Caco-2 (cell line): ENCODE measurements around the gene RXFP1. TPM values are rescaled to one million over a fixed set of nuclear protein-coding genes. Genes with fewer than 3 reads are reported as not detected.

Source experiments
- BruUV-seq: library from RNA; stranded (reverse); fragments of 400-500 nt; replicated peaks from 2 replicates; lab custom pipeline; 2021; lab: Mats Ljungman, UMichigan
- CTCF ChIA-PET: fragments of 300-600 bp; sonication (Branson Sonifier 250); formaldehyde crosslinking; loops from one replicate; lab custom pipeline; 2022; ENCODE audit warnings: antibody characterized with exemption; lab: Charles Lee
- POLR2A ChIA-PET: fragments of 300-600 bp; sonication (Branson Sonifier 250); formaldehyde crosslinking; loops from one replicate; lab custom pipeline; 2022; ENCODE audit warnings: antibody characterized with exemption; lab: Charles Lee
- DNase-seq, 2 experiments: peaks; one replicate each; pipeline versions ENCODE4 v3.0.0 to v3.0.0-alpha.2; 2020 to 2022
- H3K27me3 ChIP-seq: replicated peaks from 2 replicates; pipeline ENCODE4 v1.6.0; 2011; ENCODE audit warnings: low read length; ENCODE audit not compliant: control insufficient read depth, insufficient read depth
- H3K36me3 ChIP-seq: 2 replicates; pipeline ENCODE4 v1.5.1; 2011; ENCODE audit warnings: low read length; ENCODE audit not compliant: control insufficient read depth, insufficient read depth
- H3K4me1 ChIP-seq: fragments of 250-450 bp; sonication (Bioruptor Pico); 2 replicates; pipeline ENCODE4 v1.5.1; 2020; ENCODE audit warnings: mild to moderate bottlenecking
- H3K4me3 ChIP-seq: 2 replicates; pipeline ENCODE4 v1.5.1; 2011; ENCODE audit warnings: low read depth, mild to moderate bottlenecking, control low read depth, low read length
- H3K9me3 ChIP-seq: fragments of 250-450 bp; sonication (Bioruptor Pico); 2 replicates; pipeline ENCODE4 v1.5.1; 2020; ENCODE audit warnings: mild to moderate bottlenecking, moderate library complexity
- H3K27ac Mint-ChIP-seq: one replicate; pipeline ENCODE4 v1.8.0; 2022; ENCODE audit warnings: mixed read lengths; ENCODE audit not compliant: unreplicated experiment
- H3K27me3 Mint-ChIP-seq: one replicate; pipeline ENCODE4 v1.8.0; 2022; ENCODE audit warnings: mixed read lengths; ENCODE audit not compliant: insufficient read depth, unreplicated experiment
- H3K36me3 Mint-ChIP-seq: one replicate; pipeline ENCODE4 v1.8.0; 2022; ENCODE audit warnings: mild to moderate bottlenecking, mixed read lengths; ENCODE audit not compliant: insufficient read depth, unreplicated experiment
- H3K4me1 Mint-ChIP-seq: one replicate; pipeline ENCODE4 v1.8.0; 2022; ENCODE audit warnings: low read depth, mixed read lengths; ENCODE audit not compliant: unreplicated experiment
- H3K4me3 Mint-ChIP-seq: one replicate; pipeline ENCODE4 v1.8.0; 2022; ENCODE audit warnings: mild to moderate bottlenecking, moderate library complexity, mixed read lengths; ENCODE audit not compliant: unreplicated experiment
- H3K9me3 Mint-ChIP-seq: one replicate; pipeline ENCODE4 v1.8.0; 2022; ENCODE audit warnings: mixed read lengths; ENCODE audit not compliant: unreplicated experiment
- CTCF ChIP-seq, 2 experiments: fragments of 200-600 bp in 1 of 2; IDR thresholded peaks; 1 replicate in 1 of 2; 2 replicates in 1 of 2; pipeline versions ENCODE4 v1.5.1 to v1.8.0; 2011 to 2022; ENCODE audit warnings: antibody characterized with exemption in 1 of 2, control low read depth in 1 of 2, inconsistent platforms in 1 of 2, low read depth in 1 of 2, low read length in 1 of 2, mild to moderate bottlenecking in 1 of 2, moderate library complexity in 1 of 2; ENCODE audit not compliant: insufficient read depth in 1 of 2, severe bottlenecking in 1 of 2, unreplicated experiment in 1 of 2
- intact Hi-C: fragments of 100-400 bp; cut with micrococcal nuclease; formaldehyde crosslinking; loops from one replicate; pipeline ENCODE4 v1.10.0; 2022; ENCODE audit not compliant: unreplicated experiment
- total RNA-seq: library from RNA; stranded (reverse); gene quantifications from 2 replicates; pipeline ENCODE4 v1.2.3, GENCODE V29; 2022

The RXFP1 gene
- total RNA-seq, 1 experiment from 2014 or later = not detected

- intact Hi-C loops = no loop called here
- no peak overlapping the region for H3K4me3 ChIP-seq
- no peak for DNase-seq
- CTCF ChIA-PET = no interaction called here
- H3K4me3 Mint-ChIP-seq = no peak overlapping the region
- peaks cover 7% of the 10 kb centered on the region for H3K27me3 Mint-ChIP-seq
- no TSS peak for BruUV-seq
- no peak for TF ChIP-seq CTCF (IDR thresholded peaks at IDR 0.05; ENCODE audit: insufficient read depth in 1 of 2, low read depth in 1 of 2, low read length in 1 of 2, severe bottlenecking in 1 of 2, unreplicated experiment in 1 of 2)
- no peaks in the 10 kb centered on the region for H3K9me3 ChIP-seq
- no peaks in the 10 kb centered on the region for H3K36me3 Mint-ChIP-seq
- H3K27me3 ChIP-seq = no peaks in the 10 kb centered on the region
- POLR2A ChIA-PET = no interaction called here
- no peaks in the 10 kb centered on the region for H3K9me3 Mint-ChIP-seq
- H3K27ac Mint-ChIP-seq = no peak overlapping the region
- H3K4me1 ChIP-seq = no peaks in the 10 kb centered on the region
- H3K36me3 ChIP-seq = no peaks in the 10 kb centered on the region
- H3K4me1 Mint-ChIP-seq = peaks cover 7% of the 10 kb centered on the region
Measured at GRCh38 chr4:158613046-158613445, 91.4 kb downstream of the RXFP1 start.

- Mint-ChIP-seq H3K36me3 (no peaks in the 10 kb centered on the region), H3K27ac (no peak overlapping the region), H3K27me3 (no peaks in the 10 kb centered on the region), H3K9me3 (no peaks in the 10 kb centered on the region), H3K4me3 (no peak overlapping the region), H3K4me1 (no peaks in the 10 kb centered on the region)
- DNase-seq = no peak
- Histone ChIP-seq H3K27me3 (no peaks in the 10 kb centered on the region), H3K36me3 (no peaks in the 10 kb centered on the region), H3K4me1 (no peaks in the 10 kb centered on the region), H3K9me3 (no peaks in the 10 kb centered on the region), H3K4me3 (no peak overlapping the region)
- BruUV-seq = no TSS peak
- intact Hi-C loops = no loop called here
- CTCF ChIA-PET = no interaction called here
- no peak for TF ChIP-seq CTCF (IDR thresholded peaks at IDR 0.05; ENCODE audit: insufficient read depth in 1 of 2, low read depth in 1 of 2, low read length in 1 of 2, severe bottlenecking in 1 of 2, unreplicated experiment in 1 of 2)
- POLR2A ChIA-PET = no interaction called here
Measured at GRCh38 chr4:158617956-158618355, 96.3 kb downstream of the RXFP1 start.

- ChIA-PET POLR2A (no interaction called here), CTCF (no interaction called here)
- no peaks in the 10 kb centered on the region for H3K4me1 ChIP-seq
- no peak overlapping the region for H3K4me3 ChIP-seq
- Mint-ChIP-seq H3K9me3 (no peaks in the 10 kb centered on the region), H3K4me3 (no peak overlapping the region), H3K27me3 (no peaks in the 10 kb centered on the region), H3K4me1 (no peaks in the 10 kb centered on the region), H3K36me3 (no peaks in the 10 kb centered on the region), H3K27ac (no peak overlapping the region)
- intact Hi-C loops = loop anchor here (10.0 kb wide), 1 partner anchor 427 kb away; no protein-coding TSS in a partner anchor
- no peak for DNase-seq
- no peaks in the 10 kb centered on the region for H3K9me3 ChIP-seq
- BruUV-seq = no TSS peak
- no peaks in the 10 kb centered on the region for H3K27me3 ChIP-seq
- H3K36me3 ChIP-seq = no peaks in the 10 kb centered on the region
- TF ChIP-seq CTCF (IDR thresholded peaks at IDR 0.05; ENCODE audit: insufficient read depth in 1 of 2, low read depth in 1 of 2, low read length in 1 of 2, severe bottlenecking in 1 of 2, unreplicated experiment in 1 of 2) = no peak
Measured at GRCh38 chr4:158621729-158622128, 100.0 kb downstream of the RXFP1 start.
